ENCODE measurements around the gene ARPIN.
"Not testable (repeated sequence)": the region's sequence is repeated elsewhere in the genome, so short reads cannot be mapped to it uniquely, and the experiment has no call there.

Gene ARPIN

GRCh38 chr15:89912674-89913396 is at the start of gene ARPIN:
Gene ARPIN (minus strand): TSS chr15:89912952. CDS start chr15:89912835, 117 bp downstream.
- H3K27me3 ChIP-seq (ENCODE audit: insufficient read depth, low read depth, severe bottlenecking), result no peaks in the 10 kb centered on the region
- peak; percentile 70 for DNase-seq
- H3K27ac ChIP-seq, result peak within 1 kb of the TSS; percentile 87
- TF ChIP-seq CTCF (IDR thresholded peaks at IDR 0.05; ENCODE audit: low read depth, low read length), result no peak
- no peaks in the 10 kb centered on the region for H3K36me3 ChIP-seq
- no peaks in the 10 kb centered on the region for H3K9me3 ChIP-seq (ENCODE audit: severe bottlenecking)
- peak within 1 kb of the TSS; percentile 73 for H3K4me3 ChIP-seq (ENCODE audit: low read depth, low read length)

- no peak for TF ChIP-seq CTCF (IDR thresholded peaks at IDR 0.05; ENCODE audit: low read depth, low read length)
- H3K27ac ChIP-seq, result no peak overlapping the region
- no peak overlapping the region for H3K4me3 ChIP-seq (ENCODE audit: low read depth, low read length)
- no peak for DNase-seq
- no peaks in the 10 kb centered on the region for H3K27me3 ChIP-seq (ENCODE audit: insufficient read depth, low read depth, severe bottlenecking)
- H3K36me3 ChIP-seq, result no peaks in the 10 kb centered on the region
- no peaks in the 10 kb centered on the region for H3K9me3 ChIP-seq (ENCODE audit: severe bottlenecking)
Measured at GRCh38 chr15:89958107-89958805, 45.5 kb upstream of the ARPIN start.

- H3K9me3 ChIP-seq (ENCODE audit: severe bottlenecking); DNase-seq; H3K4me3 ChIP-seq (ENCODE audit: low read depth, low read length); H3K27ac ChIP-seq; H3K27me3 ChIP-seq (ENCODE audit: insufficient read depth, low read depth, severe bottlenecking); H3K36me3 ChIP-seq: not testable (repeated sequence)
Measured at GRCh38 chr15:89955449-89955998, 42.8 kb upstream of the ARPIN start.

GRCh38 chr15:89954541-89954940 is 41.8 kb upstream of the ARPIN start:
- Histone ChIP-seq H3K27me3 (ENCODE audit: insufficient read depth, low read depth, severe bottlenecking) (no peaks in the 10 kb centered on the region), H3K9me3 (ENCODE audit: severe bottlenecking) (no peaks in the 10 kb centered on the region), H3K27ac (no peak overlapping the region), H3K4me3 (ENCODE audit: low read depth, low read length) (no peak overlapping the region), H3K36me3 (no peaks in the 10 kb centered on the region)
- DNase-seq, result no peak
- no peak for TF ChIP-seq CTCF (IDR thresholded peaks at IDR 0.05; ENCODE audit: low read depth, low read length)

- no peak for TF ChIP-seq CTCF (IDR thresholded peaks at IDR 0.05; ENCODE audit: low read depth, low read length)
- DNase-seq, result no peak
- Histone ChIP-seq H3K9me3 (ENCODE audit: severe bottlenecking) (no peaks in the 10 kb centered on the region), H3K27ac (no peak overlapping the region), H3K4me3 (ENCODE audit: low read depth, low read length) (no peak overlapping the region), H3K27me3 (ENCODE audit: insufficient read depth, low read depth, severe bottlenecking) (no peaks in the 10 kb centered on the region), H3K36me3 (no peaks in the 10 kb centered on the region)
Measured at GRCh38 chr15:89948796-89949195, 36.0 kb upstream of the ARPIN start.

GRCh38 chr15:89947385-89947784 is 34.6 kb upstream of the ARPIN start:
- TF ChIP-seq CTCF (IDR thresholded peaks at IDR 0.05; ENCODE audit: low read depth, low read length), result no peak

More at GRCh38 chr15:89947385-89947784, 34.6 kb upstream of the ARPIN start:
- H3K27ac ChIP-seq, result no peak overlapping the region
- H3K27me3 ChIP-seq (ENCODE audit: insufficient read depth, low read depth, severe bottlenecking), result no peaks in the 10 kb centered on the region
- DNase-seq, result no peak
- no peaks in the 10 kb centered on the region for H3K36me3 ChIP-seq
- no peak overlapping the region for H3K4me3 ChIP-seq (ENCODE audit: low read depth, low read length)
- H3K9me3 ChIP-seq (ENCODE audit: severe bottlenecking), result no peaks in the 10 kb centered on the region

Measured in WERI-Rb-1 (cell line).